ENCODE results near the gene SUN2. TPM values are rescaled to one million over a fixed set of nuclear protein-coding genes. Genes with fewer than 3 reads are reported as not detected.

Gene SUN2
- total and polyA plus RNA-seq, 4 donors: 58.6 to 220 (median 107) TPM

- Histone ChIP-seq H3K4me1 (ENCODE audit: control insufficient read depth in 5 of 5, insufficient read depth in 5 of 5, low read length in 5 of 5) (no peaks in the 10 kb centered on the region), H3K9me3 (ENCODE audit: control insufficient read depth in 4 of 4, insufficient read depth in 3 of 4, low read length in 3 of 4) (no peaks in the 10 kb centered on the region), H3K36me3 (ENCODE audit: control insufficient read depth in 4 of 4, insufficient read depth in 4 of 4, low read length in 4 of 4) (no peaks in the 10 kb centered on the region), H3K27ac (ENCODE audit: low read depth in 1 of 2, low read length in 1 of 2) (no peak overlapping the region), H3K27me3 (ENCODE audit: control insufficient read depth in 3 of 3, insufficient read depth in 3 of 3, low read length in 2 of 3) (no peaks in the 10 kb centered on the region), H3K4me3 (no peak overlapping the region), H3K9ac (ENCODE audit: insufficient read depth in 1 of 2, low read length in 2 of 2) (no peak overlapping the region)
- TF ChIP-seq, protein P1, sequence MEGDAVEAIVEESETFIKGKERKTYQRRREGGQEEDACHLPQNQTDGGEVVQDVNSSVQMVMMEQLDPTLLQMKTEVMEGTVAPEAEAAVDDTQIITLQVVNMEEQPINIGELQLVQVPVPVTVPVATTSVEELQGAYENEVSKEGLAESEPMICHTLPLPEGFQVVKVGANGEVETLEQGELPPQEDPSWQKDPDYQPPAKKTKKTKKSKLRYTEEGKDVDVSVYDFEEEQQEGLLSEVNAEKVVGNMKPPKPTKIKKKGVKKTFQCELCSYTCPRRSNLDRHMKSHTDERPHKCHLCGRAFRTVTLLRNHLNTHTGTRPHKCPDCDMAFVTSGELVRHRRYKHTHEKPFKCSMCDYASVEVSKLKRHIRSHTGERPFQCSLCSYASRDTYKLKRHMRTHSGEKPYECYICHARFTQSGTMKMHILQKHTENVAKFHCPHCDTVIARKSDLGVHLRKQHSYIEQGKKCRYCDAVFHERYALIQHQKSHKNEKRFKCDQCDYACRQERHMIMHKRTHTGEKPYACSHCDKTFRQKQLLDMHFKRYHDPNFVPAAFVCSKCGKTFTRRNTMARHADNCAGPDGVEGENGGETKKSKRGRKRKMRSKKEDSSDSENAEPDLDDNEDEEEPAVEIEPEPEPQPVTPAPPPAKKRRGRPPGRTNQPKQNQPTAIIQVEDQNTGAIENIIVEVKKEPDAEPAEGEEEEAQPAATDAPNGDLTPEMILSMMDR (IDR thresholded peaks at IDR 0.05; ENCODE audit: control extremely low read depth, extremely low read depth): no peak
- ATAC-seq (ENCODE audit: insufficient read depth, low FRiP score) (no peak), DNase-seq (no peak)
- WGBS, 2 donors: 92 to 96% methylated on average over 16 of the region's 16 CpGs
Observed at GRCh38 chr22:38770257-38770949, 14.6 kb upstream of the SUN2 start.

GRCh38 chr22:38768036-38768435, 12.2 kb upstream of the SUN2 start:
- no peaks in the 10 kb centered on the region for H3K9me3 ChIP-seq (ENCODE audit: control insufficient read depth in 4 of 4, insufficient read depth in 3 of 4, low read length in 3 of 4)
- 93 to 94% methylated on average over 11 of the region's 11 CpGs for WGBS, 2 donors
- no peaks in the 10 kb centered on the region for H3K36me3 ChIP-seq (ENCODE audit: control insufficient read depth in 4 of 4, insufficient read depth in 4 of 4, low read length in 4 of 4)
- H3K4me3 ChIP-seq: no peak overlapping the region
- no peak for DNase-seq
- H3K27me3 ChIP-seq (ENCODE audit: control insufficient read depth in 3 of 3, insufficient read depth in 3 of 3, low read length in 2 of 3): no peaks in the 10 kb centered on the region
- no peaks in the 10 kb centered on the region for H3K4me1 ChIP-seq (ENCODE audit: control insufficient read depth in 5 of 5, insufficient read depth in 5 of 5, low read length in 5 of 5)
- H3K9ac ChIP-seq (ENCODE audit: insufficient read depth in 1 of 2, low read length in 2 of 2): no peak overlapping the region
- ATAC-seq (ENCODE audit: insufficient read depth, low FRiP score): no peak
- no peak overlapping the region for H3K27ac ChIP-seq (ENCODE audit: low read depth in 1 of 2, low read length in 1 of 2)
- TF ChIP-seq, protein P1 (IDR thresholded peaks at IDR 0.05; ENCODE audit: control extremely low read depth, extremely low read depth): no peak

DNA sequence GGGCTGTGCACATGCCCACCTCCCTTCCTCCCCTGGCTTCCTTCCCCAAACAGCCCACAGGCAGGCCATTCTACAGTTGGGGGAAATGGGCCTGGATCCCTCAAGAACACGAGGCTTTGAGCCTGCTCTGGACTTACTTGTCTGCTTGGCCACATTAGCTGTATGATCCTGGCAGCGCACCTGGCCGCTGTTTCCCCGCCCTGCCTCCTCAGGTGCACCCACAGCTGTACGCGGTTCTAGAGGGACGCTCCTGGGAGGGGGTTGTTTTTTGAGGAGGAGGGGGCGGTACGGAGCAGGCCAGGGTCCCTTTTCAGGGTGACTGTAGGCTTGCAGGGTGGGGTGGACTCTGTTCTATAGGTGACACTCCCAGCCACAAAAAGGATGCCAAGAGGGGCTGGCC, 11.5 kb upstream of the SUN2 start:
- Histone ChIP-seq H3K36me3 (ENCODE audit: control insufficient read depth in 4 of 4, insufficient read depth in 4 of 4, low read length in 4 of 4) (no peaks in the 10 kb centered on the region), H3K4me1 (ENCODE audit: control insufficient read depth in 5 of 5, insufficient read depth in 5 of 5, low read length in 5 of 5) (peaks cover 0 to 6% (median 0%) of the 10 kb centered on the region in 5 donors), H3K27ac (ENCODE audit: low read depth in 1 of 2, low read length in 1 of 2) (no peak overlapping the region), H3K9ac (ENCODE audit: insufficient read depth in 1 of 2, low read length in 2 of 2) (no peak overlapping the region), H3K9me3 (ENCODE audit: control insufficient read depth in 4 of 4, insufficient read depth in 3 of 4, low read length in 3 of 4) (no peaks in the 10 kb centered on the region), H3K27me3 (ENCODE audit: control insufficient read depth in 3 of 3, insufficient read depth in 3 of 3, low read length in 2 of 3) (no peaks in the 10 kb centered on the region), H3K4me3 (no peak overlapping the region)
- WGBS, 2 donors: 81% methylated on average over 9 of the region's 9 CpGs
- TF ChIP-seq, protein P1 (IDR thresholded peaks at IDR 0.05; ENCODE audit: control extremely low read depth, extremely low read depth): no peak
- no peak for ATAC-seq (ENCODE audit: insufficient read depth, low FRiP score)
- no peak for DNase-seq
